Brain microvascular endothelial cell (primary cell): ENCODE data around the gene NCOA6.
"Not testable (repeated sequence)": the region's sequence is repeated elsewhere in the genome, so short reads cannot be mapped to it uniquely, and the experiment has no call there.

Source experiments
- DNase-seq: peaks from one replicate; pipeline ENCODE4 v3.0.0-alpha.2; 2020
- H3K27ac ChIP-seq: fragments of 250-450 bp; sonication (Bioruptor Pico); 2 replicates; pipeline ENCODE4 v1.5.1; 2020; ENCODE audit warnings: mild to moderate bottlenecking, moderate library complexity
- H3K27me3 ChIP-seq: fragments of 250-450 bp; sonication (Bioruptor Pico); replicated peaks from 2 replicates; pipeline ENCODE4 v1.5.1; 2020; ENCODE audit warnings: mild to moderate bottlenecking
- H3K36me3 ChIP-seq: fragments of 250-450 bp; sonication (Bioruptor Pico); replicated peaks from 2 replicates; pipeline ENCODE4 v1.5.1; 2020; ENCODE audit warnings: mild to moderate bottlenecking
- H3K4me3 ChIP-seq: 2 replicates; pipeline ENCODE4 v1.5.1; 2011; ENCODE audit warnings: low read depth, mild to moderate bottlenecking, control low read depth, low read length, moderate library complexity
- CTCF ChIP-seq: IDR thresholded peaks from 2 replicates; pipeline ENCODE4 v1.5.1; 2011; ENCODE audit warnings: low read depth, mild to moderate bottlenecking, moderate library complexity, low read length, control low read depth, inconsistent platforms; ENCODE audit errors: missing control alignments
- in situ Hi-C: cut with HindIII; loops from 2 replicates; pipeline ENCODE4 v1.10.0; 2017; ENCODE audit warnings: low sequenced_read_pairs, low pct_ligation_motif_present

The NCOA6 gene

GRCh38 chr20:34717230-34718095 is 108.0 kb downstream of the NCOA6 start:
- no peak overlapping the region for H3K27ac ChIP-seq
- in situ Hi-C loops: no loop called here
- TF ChIP-seq CTCF: no peak
- no peak overlapping the region for H3K4me3 ChIP-seq
- H3K36me3 ChIP-seq: peaks cover 8% of the 10 kb centered on the region
- DNase-seq: no peak
- H3K27me3 ChIP-seq: no peaks in the 10 kb centered on the region

GRCh38 chr20:34716921-34717229 is 108.6 kb downstream of the NCOA6 start:
- in situ Hi-C loops: no loop called here
- DNase-seq: no peak
- no peak for TF ChIP-seq CTCF
- no peaks in the 10 kb centered on the region for H3K27me3 ChIP-seq
- H3K4me3 ChIP-seq: no peak overlapping the region
- H3K36me3 ChIP-seq: peaks cover 8% of the 10 kb centered on the region
- no peak overlapping the region for H3K27ac ChIP-seq

- H3K27me3 ChIP-seq: no peaks in the 10 kb centered on the region
- H3K27ac ChIP-seq: no peak overlapping the region
- H3K36me3 ChIP-seq: peaks cover 8% of the 10 kb centered on the region
- no peak for DNase-seq
- TF ChIP-seq CTCF: no peak
- no peak overlapping the region for H3K4me3 ChIP-seq
- in situ Hi-C loops: no loop called here
Observed at GRCh38 chr20:34715384-34715783, 110.1 kb downstream of the NCOA6 start.

- DNase-seq, H3K36me3 ChIP-seq, H3K4me3 ChIP-seq, in situ Hi-C loops, H3K27me3 ChIP-seq: not testable (repeated sequence)
- peak overlapping the region; percentile 61 for H3K27ac ChIP-seq
Observed at GRCh38 chr20:34713944-34714515, 111.4 kb downstream of the NCOA6 start.

- no peak for TF ChIP-seq CTCF
- Histone ChIP-seq H3K27ac (peak overlapping the region; percentile 72), H3K27me3 (no peaks in the 10 kb centered on the region), H3K36me3 (peaks cover 8% of the 10 kb centered on the region), H3K4me3 (no peak overlapping the region)
- in situ Hi-C loops: no loop called here
- DNase-seq: peak; percentile 100
Observed at GRCh38 chr20:34713194-34713943, 112.1 kb downstream of the NCOA6 start.

GRCh38 chr20:34712525-34713192 is 112.8 kb downstream of the NCOA6 start:
- Histone ChIP-seq H3K36me3 (peaks cover 8% of the 10 kb centered on the region), H3K27me3 (no peaks in the 10 kb centered on the region), H3K27ac (peak overlapping the region; percentile 72), H3K4me3 (no peak overlapping the region)
- in situ Hi-C loops: no loop called here
- TF ChIP-seq CTCF: no peak
- no peak for DNase-seq
